Vagina (tissue), 2 donors: ENCODE data around the gene LRWD1.

Source experiments
- POLR2A ChIP-seq, 2 donors: fragments of 450-650 bp; IDR thresholded peaks; one replicate each; pipeline ENCODE4 v1.6.1; 2017; ENCODE audit warnings: antibody characterized with exemption in 2 of 2, mild to moderate bottlenecking in 2 of 2, moderate library complexity in 2 of 2
- POLR2AphosphoS5 ChIP-seq, 2 donors: sonication (generic); formaldehyde crosslinking; IDR thresholded peaks; one replicate each; pipeline ENCODE4 v1.9.0; 2017; ENCODE audit warnings: antibody characterized with exemption in 2 of 2, mild to moderate bottlenecking in 2 of 2, low read depth in 1 of 2; ENCODE audit not compliant: insufficient read depth in 1 of 2
- TF ChIP-seq, protein P1 (sequence below), 3 experiments: fragments of 450-650 bp in 2 of 3; fragments of 200-600 bp in 1 of 3; sonication (generic) in 1 of 3; IDR thresholded peaks; one replicate each; pipeline ENCODE4 v1.5.1; 2017 to 2019; ENCODE audit warnings: antibody characterized with exemption in 3 of 3, mild to moderate bottlenecking in 2 of 3, moderate library complexity in 2 of 3

DNA sequence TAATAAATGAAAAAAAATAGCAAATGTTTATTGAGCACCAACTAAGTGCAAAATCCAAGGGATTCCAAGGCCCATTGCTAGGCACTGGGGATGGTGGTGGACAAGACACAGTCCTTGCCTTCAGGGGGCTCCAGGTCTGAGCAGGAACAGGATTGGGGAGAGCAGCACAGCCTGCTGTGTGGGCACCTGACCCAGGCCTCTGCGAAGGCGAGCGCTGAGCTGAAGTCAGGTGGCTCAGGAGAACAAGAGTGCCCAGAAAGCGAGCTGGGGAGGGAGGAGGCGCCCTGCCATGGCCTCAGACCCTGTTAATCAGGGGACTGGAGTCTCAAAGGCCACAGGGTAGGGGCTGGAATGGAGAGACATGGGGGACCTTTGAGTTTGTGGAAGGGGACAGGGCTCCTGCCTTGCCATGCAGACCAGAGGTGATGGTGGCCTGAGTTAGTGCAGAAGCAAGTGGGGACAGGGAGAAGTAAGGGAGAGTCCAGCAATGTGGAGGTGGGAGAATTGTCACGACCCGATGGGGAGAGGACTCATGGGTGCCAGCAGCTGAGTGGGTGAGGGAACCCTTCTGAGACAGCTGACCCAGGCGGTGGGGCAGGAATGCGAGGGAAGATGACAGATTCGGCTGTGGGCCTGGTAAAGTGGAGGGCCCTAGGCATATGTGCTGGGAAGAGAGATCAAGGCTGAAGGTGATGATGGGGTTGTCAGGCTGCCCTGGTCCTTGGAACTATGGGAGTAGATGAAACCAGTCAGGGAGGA is 35.5 kb upstream of the LRWD1 start:
- TF ChIP-seq, protein P1, sequence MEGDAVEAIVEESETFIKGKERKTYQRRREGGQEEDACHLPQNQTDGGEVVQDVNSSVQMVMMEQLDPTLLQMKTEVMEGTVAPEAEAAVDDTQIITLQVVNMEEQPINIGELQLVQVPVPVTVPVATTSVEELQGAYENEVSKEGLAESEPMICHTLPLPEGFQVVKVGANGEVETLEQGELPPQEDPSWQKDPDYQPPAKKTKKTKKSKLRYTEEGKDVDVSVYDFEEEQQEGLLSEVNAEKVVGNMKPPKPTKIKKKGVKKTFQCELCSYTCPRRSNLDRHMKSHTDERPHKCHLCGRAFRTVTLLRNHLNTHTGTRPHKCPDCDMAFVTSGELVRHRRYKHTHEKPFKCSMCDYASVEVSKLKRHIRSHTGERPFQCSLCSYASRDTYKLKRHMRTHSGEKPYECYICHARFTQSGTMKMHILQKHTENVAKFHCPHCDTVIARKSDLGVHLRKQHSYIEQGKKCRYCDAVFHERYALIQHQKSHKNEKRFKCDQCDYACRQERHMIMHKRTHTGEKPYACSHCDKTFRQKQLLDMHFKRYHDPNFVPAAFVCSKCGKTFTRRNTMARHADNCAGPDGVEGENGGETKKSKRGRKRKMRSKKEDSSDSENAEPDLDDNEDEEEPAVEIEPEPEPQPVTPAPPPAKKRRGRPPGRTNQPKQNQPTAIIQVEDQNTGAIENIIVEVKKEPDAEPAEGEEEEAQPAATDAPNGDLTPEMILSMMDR (IDR thresholded peaks at IDR 0.05) = no peak
- TF ChIP-seq POLR2A (IDR thresholded peaks at IDR 0.05) (no peak), POLR2AphosphoS5 (IDR thresholded peaks at IDR 0.05; ENCODE audit: insufficient read depth in 1 of 2, low read depth in 1 of 2) (no peak)
